Activated CD8-positive, alpha-beta T cell treated with anti-CD3 and anti-CD28 coated beads for 36 hours (primary cell): Measurements from ENCODE around the gene CYP27C1. TPM values are rescaled to one million over a fixed set of nuclear protein-coding genes. Genes with fewer than 3 reads are reported as not detected.
"Not testable (repeated sequence)": the region's sequence is repeated elsewhere in the genome, so short reads cannot be mapped to it uniquely, and the experiment has no call there.

Experiments used
- ATAC-seq: fragments of 200-7000 bp; cut with Tn5 transposase; one replicate; pipeline ENCODE4 v1.10.0; 2021; ENCODE audit warnings: mild to moderate bottlenecking, moderate library complexity
- CTCF ChIA-PET: fragments of 350-600 bp; sonication (Branson Sonifier 250); formaldehyde crosslinking; loops from one replicate; lab custom pipeline; 2021; ENCODE audit warnings: antibody characterized with exemption; lab: Charles Lee
- POLR2A ChIA-PET: fragments of 350-600 bp; sonication (Branson Sonifier 250); formaldehyde crosslinking; loops from one replicate; lab custom pipeline; 2021; ENCODE audit warnings: antibody characterized with exemption; lab: Charles Lee
- DNase-seq: peaks from one replicate; pipeline ENCODE4 v3.0.0-alpha.2; 2020
- H3K27ac Mint-ChIP-seq: one replicate; pipeline ENCODE4 v1.8.0; 2021; ENCODE audit warnings: mild to moderate bottlenecking, mixed read lengths
- H3K27me3 Mint-ChIP-seq: one replicate; pipeline ENCODE4 v1.8.0; 2021; ENCODE audit warnings: mixed read lengths
- H3K36me3 Mint-ChIP-seq: one replicate; pipeline ENCODE4 v1.8.0; 2021; ENCODE audit warnings: low read depth, mixed read lengths
- H3K4me1 Mint-ChIP-seq: one replicate; pipeline ENCODE4 v1.8.0; 2021; ENCODE audit warnings: low read depth, mixed read lengths
- H3K4me3 Mint-ChIP-seq: one replicate; pipeline ENCODE4 v1.8.0; 2021; ENCODE audit warnings: mild to moderate bottlenecking, moderate library complexity, mixed read lengths
- H3K9me3 Mint-ChIP-seq: one replicate; pipeline ENCODE4 v1.8.0; 2021; ENCODE audit warnings: mixed read lengths
- intact Hi-C: fragments of 100-400 bp; cut with micrococcal nuclease; formaldehyde crosslinking; loops from one replicate; pipeline ENCODE4 v1.10.0; 2022
- total RNA-seq, 2 experiments: library from RNA; stranded (reverse); gene quantifications; one replicate each; pipeline ENCODE4 v1.2.3, GENCODE V29; 2021
- TF ChIP-seq, protein P1 (sequence below): fragments of 200-600 bp; IDR thresholded peaks from one replicate; pipeline ENCODE4 v1.8.0; 2022; ENCODE audit warnings: antibody characterized with exemption, mild to moderate bottlenecking

The CYP27C1 gene
- total RNA-seq, 2 experiments from 2014 or later: not detected

DNA sequence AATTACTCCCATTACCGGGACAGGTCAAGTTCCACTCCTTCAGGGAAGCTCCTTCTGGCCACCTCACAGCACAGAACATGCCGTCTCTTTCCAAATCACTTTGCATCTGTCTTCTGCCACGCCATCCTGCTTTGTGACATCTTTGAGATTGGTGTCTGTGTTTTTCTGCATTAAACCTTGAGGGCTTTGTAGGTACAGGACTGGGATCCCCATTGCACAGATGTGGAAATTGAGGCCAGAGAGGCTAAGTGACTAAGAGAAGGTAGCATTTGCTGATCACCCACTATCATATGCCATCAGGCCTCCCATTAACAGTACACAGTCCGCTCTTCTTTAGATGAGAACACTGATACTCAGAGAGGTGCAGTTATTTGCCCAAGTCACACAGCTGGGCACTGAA is 9.5 kb upstream of the CYP27C1 start:
- H3K4me3 Mint-ChIP-seq: no peak overlapping the region
- no peak overlapping the region for H3K27ac Mint-ChIP-seq
- H3K27me3 Mint-ChIP-seq: peaks cover 15% of the 10 kb centered on the region
- peaks cover 3% of the 10 kb centered on the region for H3K36me3 Mint-ChIP-seq
- TF ChIP-seq, protein P1, sequence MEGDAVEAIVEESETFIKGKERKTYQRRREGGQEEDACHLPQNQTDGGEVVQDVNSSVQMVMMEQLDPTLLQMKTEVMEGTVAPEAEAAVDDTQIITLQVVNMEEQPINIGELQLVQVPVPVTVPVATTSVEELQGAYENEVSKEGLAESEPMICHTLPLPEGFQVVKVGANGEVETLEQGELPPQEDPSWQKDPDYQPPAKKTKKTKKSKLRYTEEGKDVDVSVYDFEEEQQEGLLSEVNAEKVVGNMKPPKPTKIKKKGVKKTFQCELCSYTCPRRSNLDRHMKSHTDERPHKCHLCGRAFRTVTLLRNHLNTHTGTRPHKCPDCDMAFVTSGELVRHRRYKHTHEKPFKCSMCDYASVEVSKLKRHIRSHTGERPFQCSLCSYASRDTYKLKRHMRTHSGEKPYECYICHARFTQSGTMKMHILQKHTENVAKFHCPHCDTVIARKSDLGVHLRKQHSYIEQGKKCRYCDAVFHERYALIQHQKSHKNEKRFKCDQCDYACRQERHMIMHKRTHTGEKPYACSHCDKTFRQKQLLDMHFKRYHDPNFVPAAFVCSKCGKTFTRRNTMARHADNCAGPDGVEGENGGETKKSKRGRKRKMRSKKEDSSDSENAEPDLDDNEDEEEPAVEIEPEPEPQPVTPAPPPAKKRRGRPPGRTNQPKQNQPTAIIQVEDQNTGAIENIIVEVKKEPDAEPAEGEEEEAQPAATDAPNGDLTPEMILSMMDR: no peak
- ATAC-seq: no peak
- ChIA-PET POLR2A (no interaction called here), CTCF (no interaction called here)
- H3K9me3 Mint-ChIP-seq: no peaks in the 10 kb centered on the region
- intact Hi-C loops: no loop called here
- peaks cover 7% of the 10 kb centered on the region for H3K4me1 Mint-ChIP-seq
- DNase-seq: no peak

DNA sequence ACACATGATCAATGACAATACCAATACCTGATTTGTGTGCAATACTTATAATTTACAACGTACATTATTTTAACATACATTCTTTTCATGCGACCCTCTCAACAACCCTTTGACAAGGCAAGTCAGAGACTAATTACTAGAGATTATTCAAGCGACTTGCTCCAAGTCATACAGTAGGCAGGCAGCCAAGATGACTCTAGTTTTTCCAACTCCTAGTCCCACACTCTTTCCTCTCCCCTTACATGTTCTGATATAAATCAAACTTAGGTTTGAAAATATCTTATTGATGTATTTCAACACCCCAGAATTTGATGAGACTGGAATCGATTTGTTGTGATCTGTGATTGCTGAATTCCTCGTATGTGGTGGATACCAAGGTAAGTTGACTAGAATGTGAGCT is 8.0 kb upstream of the CYP27C1 start:
- ATAC-seq: no peak
- H3K4me1 Mint-ChIP-seq: peaks cover 7% of the 10 kb centered on the region
- DNase-seq: no peak
- H3K27ac Mint-ChIP-seq: no peak overlapping the region
- POLR2A ChIA-PET: no interaction called here
- H3K27me3 Mint-ChIP-seq: peaks cover 22% of the 10 kb centered on the region
- no peak overlapping the region for H3K4me3 Mint-ChIP-seq
- H3K9me3 Mint-ChIP-seq: no peaks in the 10 kb centered on the region
- TF ChIP-seq, protein P1: no peak
- CTCF ChIA-PET: no interaction called here
- intact Hi-C loops: no loop called here
- peaks cover 3% of the 10 kb centered on the region for H3K36me3 Mint-ChIP-seq

DNA sequence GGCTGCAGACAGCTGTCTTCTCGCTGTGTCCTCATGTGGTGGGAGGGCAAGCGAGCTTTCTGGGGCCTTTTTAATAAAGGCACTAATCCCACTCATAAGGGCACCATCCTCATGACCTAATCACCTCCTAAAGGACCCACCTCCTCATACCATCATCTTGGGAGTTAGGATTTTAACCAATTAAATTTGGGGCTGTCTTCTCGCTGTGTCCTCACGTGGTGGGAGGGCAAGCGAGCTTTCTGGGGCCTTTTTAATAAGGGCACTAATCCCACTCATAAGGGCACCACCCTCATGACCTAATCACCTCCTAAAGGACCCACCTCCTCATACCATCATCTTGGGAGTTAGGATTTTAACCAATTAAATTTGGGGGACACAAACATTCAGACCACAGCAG is 7.2 kb upstream of the CYP27C1 start:
- H3K27ac Mint-ChIP-seq, intact Hi-C loops, H3K36me3 Mint-ChIP-seq, POLR2A ChIA-PET, DNase-seq, ATAC-seq, H3K4me3 Mint-ChIP-seq, CTCF ChIA-PET, H3K9me3 Mint-ChIP-seq, H3K4me1 Mint-ChIP-seq: not testable (repeated sequence)
- H3K27me3 Mint-ChIP-seq: peaks cover 25% of the 10 kb centered on the region

DNA sequence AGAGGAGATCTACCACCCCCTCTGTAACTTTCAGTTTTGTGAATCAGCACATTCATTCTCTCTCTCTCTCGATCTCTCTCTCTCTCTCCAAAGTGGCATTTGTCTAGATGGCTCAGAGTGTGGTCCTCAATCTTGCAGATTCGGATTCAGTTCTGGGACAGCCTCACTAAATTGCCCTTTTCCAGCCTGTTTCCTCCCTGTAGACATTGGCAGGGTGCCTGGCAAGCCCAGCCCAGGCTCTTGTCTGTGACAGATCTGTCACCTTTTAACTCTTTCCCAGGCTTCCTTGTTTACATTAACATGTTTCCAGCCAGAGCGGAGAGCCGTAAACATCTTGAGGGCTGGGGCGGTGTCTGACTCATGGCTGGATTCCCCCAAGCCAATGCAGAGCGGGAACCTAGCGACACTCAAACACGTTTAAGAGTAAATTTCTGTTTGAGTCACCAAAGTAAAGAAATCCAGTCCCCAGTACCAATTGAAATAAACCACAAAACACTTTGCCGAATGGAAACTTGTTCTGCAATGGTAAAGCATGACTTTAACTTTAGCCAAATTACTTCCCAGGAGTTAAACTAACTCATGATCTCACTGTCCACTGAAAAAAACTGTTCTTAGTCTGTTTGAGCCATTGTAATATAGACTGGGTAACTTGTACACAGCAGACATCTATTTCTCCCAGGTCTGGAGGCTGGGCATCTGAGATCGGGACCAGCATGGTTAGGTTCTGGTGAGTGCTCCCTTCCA is 6.6 kb upstream of the CYP27C1 start:
- POLR2A ChIA-PET: no interaction called here
- Mint-ChIP-seq H3K36me3 (peaks cover 3% of the 10 kb centered on the region), H3K4me1 (peaks cover 7% of the 10 kb centered on the region), H3K27me3 (peaks cover 26% of the 10 kb centered on the region), H3K9me3 (no peaks in the 10 kb centered on the region), H3K4me3 (peak overlapping the region; percentile 20), H3K27ac (peak overlapping the region; percentile 17)
- DNase-seq (peak; percentile 71), ATAC-seq (peak; percentile 88)
- intact Hi-C loops: no loop called here
- CTCF ChIA-PET: no interaction called here
- TF ChIP-seq, protein P1: no peak

DNA sequence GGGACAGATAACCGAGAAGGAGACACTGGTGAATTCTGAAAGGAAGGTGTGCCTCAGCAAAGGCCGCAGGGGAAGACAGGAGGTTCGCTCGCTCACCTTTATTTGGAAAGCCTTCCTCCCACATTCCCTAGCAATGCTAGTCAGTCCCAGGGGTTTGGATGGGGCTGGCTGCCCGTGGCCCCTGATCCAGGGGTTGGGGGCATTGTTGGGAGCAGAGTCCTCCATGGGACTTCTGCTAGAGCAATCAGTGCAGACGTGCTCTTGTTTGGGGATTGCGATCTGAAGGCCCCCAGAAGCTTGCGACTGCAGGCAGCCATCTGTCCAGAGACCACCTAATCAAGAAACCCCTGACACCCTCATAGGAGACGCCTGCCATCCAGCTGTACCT is 6.0 kb upstream of the CYP27C1 start:
- intact Hi-C loops: no loop called here
- TF ChIP-seq, protein P1: no peak
- Mint-ChIP-seq H3K27me3 (peaks cover 26% of the 10 kb centered on the region), H3K27ac (peak overlapping the region; percentile 17), H3K4me3 (no peak overlapping the region), H3K9me3 (no peaks in the 10 kb centered on the region), H3K4me1 (peaks cover 7% of the 10 kb centered on the region), H3K36me3 (peaks cover 3% of the 10 kb centered on the region)
- ChIA-PET CTCF (no interaction called here), POLR2A (no interaction called here)
- no peak for ATAC-seq
- DNase-seq: no peak
